HepG2 (cell line): ENCODE results near the gene EPS8. TPM values are rescaled to one million over a fixed set of nuclear protein-coding genes. Genes with fewer than 3 reads are reported as not detected.

Experiments
- ATAC-seq: fragments of 200-7000 bp; cut with Tn5 transposase; 3 replicates; pipeline ENCODE4 v1.9.1; 2020; ENCODE audit warnings: mild to moderate bottlenecking, moderate library complexity
- BruUV-seq: library from RNA; stranded (reverse); fragments of 400-500 nt; replicated peaks from 2 replicates; lab custom pipeline; 2021; lab: Mats Ljungman, UMichigan
- CTCF ChIA-PET: fragments of 300-600 bp; formaldehyde crosslinking; extraction: SDS; loops from one replicate; lab custom pipeline; 2021; ENCODE audit warnings: low total read pairs, inconsistent platforms, low intra/inter-chr PET ratio; lab: Yijun Ruan, JAX
- POLR2A ChIA-PET: fragments of 350-600 bp; sonication (Branson Sonifier 250); formaldehyde crosslinking; loops from one replicate; lab custom pipeline; 2020; ENCODE audit warnings: antibody characterized with exemption, inconsistent platforms; lab: Yijun Ruan, JAX
- DNase-seq: peaks from one replicate; pipeline ENCODE4 v3.0.0-alpha.2; 2015; ENCODE audit warnings: low spot score
- FAIRE-seq: peaks from 3 replicates; lab custom pipeline; 2011; peaks lifted over from hg19 to GRCh38; lab: Jason Lieb, UNC
- H2AFZ ChIP-seq: one replicate; pipeline ENCODE4 v1.6.1; 2011; ENCODE audit warnings: low read length, inconsistent platforms
- H3K27ac ChIP-seq: fragments of 300-600 bp; 3 replicates; pipeline ENCODE4 v1.8.0; 2011; ENCODE audit warnings: mixed run types, mild to moderate bottlenecking, mixed read lengths, low read length, inconsistent platforms; ENCODE audit not compliant: insufficient read depth; ENCODE audit errors: extremely low read length
- H3K27me3 ChIP-seq, 2 experiments: fragments of 200-600 bp in 1 of 2; 2 replicates in 1 of 2; 3 replicates in 1 of 2; pipeline versions ENCODE4 v1.6.0 to v1.8.0; 2011; ENCODE audit warnings: low read length in 2 of 2, mild to moderate bottlenecking in 2 of 2, moderate library complexity in 2 of 2, inconsistent platforms in 1 of 2; ENCODE audit not compliant: insufficient read depth in 2 of 2, control insufficient read depth in 1 of 2
- H3K36me3 ChIP-seq, 2 experiments: fragments of 200-600 bp in 1 of 2; replicated peaks in 1 of 2; 2 replicates in 1 of 2; 3 replicates in 1 of 2; pipeline versions ENCODE4 v1.5.1 to v1.8.0; 2011; ENCODE audit warnings: low read length in 2 of 2, inconsistent platforms in 1 of 2; ENCODE audit not compliant: insufficient read depth in 2 of 2, control insufficient read depth in 1 of 2
- H3K4me1 ChIP-seq: 2 replicates; pipeline ENCODE4 v1.5.1; 2012; ENCODE audit warnings: low read length, inconsistent platforms; ENCODE audit not compliant: insufficient read depth
- H3K4me2 ChIP-seq: 2 replicates; pipeline ENCODE4 v1.6.0; 2011; ENCODE audit warnings: low read depth, low read length, inconsistent platforms
- H3K4me3 ChIP-seq, 3 experiments: fragments of 200-600 bp in 1 of 3; sonication (generic), shearing (Covaris generic) in 1 of 3; replicated peaks in 1 of 3; 2 replicates each; pipeline ENCODE4 v1.5.1; 2011 to 2016; ENCODE audit warnings: low read length in 3 of 3, inconsistent platforms in 2 of 3, low read depth in 2 of 3, mild to moderate bottlenecking in 2 of 3, control low read depth in 1 of 3, mixed read lengths in 1 of 3; ENCODE audit not compliant: insufficient read depth in 1 of 3
- H3K79me2 ChIP-seq: one replicate; pipeline ENCODE4 v1.6.1; 2011; ENCODE audit warnings: low read length, inconsistent platforms; ENCODE audit not compliant: insufficient read depth
- H3K9ac ChIP-seq: 2 replicates; pipeline ENCODE4 v1.6.0; 2011; ENCODE audit warnings: mild to moderate bottlenecking, low read depth, low read length, inconsistent platforms; ENCODE audit not compliant: insufficient read depth
- H3K9me3 ChIP-seq: 2 replicates; pipeline ENCODE4 v1.5.1; 2012; ENCODE audit warnings: mild to moderate bottlenecking, low read length
- H4K20me1 ChIP-seq: 2 replicates; pipeline ENCODE4 v1.6.0; 2011; ENCODE audit warnings: inconsistent platforms, mild to moderate bottlenecking, low read length, moderate library complexity; ENCODE audit not compliant: insufficient read depth
- ARID3A ChIP-seq: IDR thresholded peaks from 2 replicates; pipeline ENCODE4 v1.6.1; 2012; ENCODE audit warnings: low read depth, low read length, improper control_type of control experiment
- ATF4 ChIP-seq, 2 experiments: fragments of 450-650 bp in 1 of 2; sonication (generic) in 1 of 2; formaldehyde crosslinking; IDR thresholded peaks; 2 replicates each; pipeline versions ENCODE4 v1.5.0 to v1.8.0; 2020 to 2022; ENCODE audit warnings: mild to moderate bottlenecking in 1 of 2, missing genetic modification reagents in 1 of 2
- FOXA3 ChIP-seq: IDR thresholded peaks from 2 replicates; pipeline ENCODE4 v1.6.1; 2016; ENCODE audit warnings: missing genetic modification reagents, missing compliant biosample characterization
- HOXA9 ChIP-seq: sonication (generic); formaldehyde crosslinking; IDR thresholded peaks from 2 replicates; pipeline ENCODE4 v1.8.1; 2022; ENCODE audit warnings: missing genetic modification reagents, mild to moderate bottlenecking, moderate library complexity, borderline replicate concordance
- JUND ChIP-seq: sonication (generic); formaldehyde crosslinking; IDR thresholded peaks from 2 replicates; pipeline ENCODE4 v1.8.0; 2022; ENCODE audit warnings: mild to moderate bottlenecking, missing genetic modification reagents
- KDM6A ChIP-seq: IDR thresholded peaks from 2 replicates; pipeline ENCODE4 v1.6.1; 2016; ENCODE audit warnings: low read depth
- NFIC ChIP-seq: IDR thresholded peaks from 2 replicates; pipeline ENCODE4 v1.6.1; 2012; ENCODE audit warnings: mild to moderate bottlenecking, low read length, inconsistent platforms
- ONECUT2 ChIP-seq: sonication (generic); formaldehyde crosslinking; IDR thresholded peaks from 2 replicates; pipeline ENCODE4 v1.4.0; 2020; ENCODE audit warnings: missing genetic modification reagents
- PAF1 ChIP-seq: IDR thresholded peaks from 2 replicates; pipeline ENCODE4 v1.6.1; 2016; ENCODE audit warnings: missing genetic modification reagents, missing compliant biosample characterization
- POGZ ChIP-seq: sonication (generic); formaldehyde crosslinking; IDR thresholded peaks from 2 replicates; pipeline ENCODE4 v1.4.0; 2020; ENCODE audit warnings: mild to moderate bottlenecking, missing genetic modification reagents
- PPARG ChIP-seq: conservative IDR thresholded peaks from 2 replicates; pipeline ENCODE4 v1.6.1; 2016; ENCODE audit warnings: missing biosample characterization, missing genetic modification reagents
- SMYD3 ChIP-seq: sonication (generic); formaldehyde crosslinking; IDR thresholded peaks from 2 replicates; pipeline ENCODE4 v1.8.1; 2023; ENCODE audit warnings: mild to moderate bottlenecking, missing genetic modification reagents
- TP53 ChIP-seq: sonication (generic); formaldehyde crosslinking; conservative IDR thresholded peaks from 2 replicates; pipeline ENCODE4 v1.4.0; 2020; ENCODE audit warnings: missing genetic modification reagents
- ZKSCAN8 ChIP-seq: IDR thresholded peaks from 2 replicates; pipeline ENCODE4 v1.6.1; 2016; ENCODE audit warnings: borderline replicate concordance, missing genetic modification reagents, missing compliant biosample characterization
- ZNF292 ChIP-seq: sonication (generic); formaldehyde crosslinking; IDR thresholded peaks from 2 replicates; pipeline ENCODE4 v1.8.1; 2022; ENCODE audit warnings: mild to moderate bottlenecking, low read depth, missing genetic modification reagents, borderline replicate concordance
- ZNF530 ChIP-seq: sonication (generic); formaldehyde crosslinking; IDR thresholded peaks from 2 replicates; pipeline ENCODE4 v1.5.0; 2020; ENCODE audit warnings: low read depth, mild to moderate bottlenecking, missing genetic modification reagents
- ZNF800 ChIP-seq: sonication (generic); formaldehyde crosslinking; IDR thresholded peaks from 2 replicates; pipeline ENCODE4 v1.4.0; 2020; ENCODE audit warnings: missing genetic modification reagents
- ZNF879 ChIP-seq: sonication (generic); formaldehyde crosslinking; IDR thresholded peaks from 2 replicates; pipeline ENCODE4 v1.8.1; 2023; ENCODE audit warnings: missing genetic modification reagents
- WGBS: methylation state at CpG from one replicate; pipeline ENCODE4 v1.1.6; 2017; ENCODE audit warnings: low lambda C conversion rate; 5-methylcytosine and 5-hydroxymethylcytosine counted together
- in situ Hi-C: cut with HindIII; loops from 2 replicates; pipeline ENCODE4 v1.10.0; 2017; ENCODE audit warnings: low pct_unique_long_range_greater_than_20kb; ENCODE audit not compliant: extremely low pct_ligation_motif_present
- intact Hi-C: fragments of 100-400 bp; cut with micrococcal nuclease; formaldehyde crosslinking; loops from one replicate; pipeline ENCODE4 v1.10.0; 2022; ENCODE audit not compliant: unreplicated experiment
- polyA plus RNA-seq, 8 experiments: library from polyadenylated mRNA; depleted of rRNA in 3 of 8; stranded (reverse) in 7 of 8; unstranded in 1 of 8; fragments of >200 nt; fragmentation: Illumina TruSeq in 4 of 8; extraction: Trizol in 4 of 8; gene quantifications; 2 replicates each; pipeline versions ENCODE4 v1.2.1 to v1.2.3, GENCODE V29; 2011 to 2016; ENCODE audit warnings: low read depth in 4 of 8, missing spikeins in 1 of 8, mixed read lengths in 1 of 8; ENCODE audit not compliant: insufficient read depth in 1 of 8
- total RNA-seq, 5 experiments: library from RNA; depleted of rRNA; stranded (reverse); fragments of >200 nt; fragmentation: Illumina TruSeq; extraction: Trizol; gene quantifications; 2 replicates each; pipeline ENCODE4 v1.2.3, GENCODE V29; 2016; ENCODE audit warnings: low read depth in 1 of 5

EPS8 gene
- total and polyA plus RNA-seq, 2 of the 13 experiments (the other 11 are each of a cell fraction or from before 2014, with no cell fraction given), result 37.1 to 43.4 TPM

GRCh38 chr12:15823360-15824128 lies 34.4 kb upstream of the EPS8 start:
- Histone ChIP-seq H3K4me3 (no peak overlapping the region; a peak in 1 of 6 replicates), H3K9ac (no peak overlapping the region; the same call in 1 of the 2 replicates), H4K20me1 (no peaks in the 10 kb centered on the region), H3K27me3 (no peaks in the 10 kb centered on the region), H3K36me3 (no peaks in the 10 kb centered on the region), H2AFZ (no peak overlapping the region), H3K9me3 (no peaks in the 10 kb centered on the region), H3K4me1 (peaks cover 50% of the 10 kb centered on the region), H3K4me2 (peak overlapping the region; percentile 43), H3K27ac (peak overlapping the region; percentile 50), H3K79me2 (no peaks in the 10 kb centered on the region)
- POLR2A ChIA-PET, result no interaction called here
- FAIRE-seq, result no peak
- CTCF ChIA-PET, result no interaction called here
- WGBS, result 29% methylated on average over 3 of the region's 3 CpGs
- BruUV-seq, result no TSS peak
- peak; percentile 85 for ATAC-seq
- in situ Hi-C loops (no loop called here), intact Hi-C loops (loop anchor here (2.0 kb wide), 1 partner anchor 35 kb away; the partner anchor contains the start of gene EPS8)
- peak; percentile 88 for DNase-seq
- TF ChIP-seq ZNF530 (CRISPR knock-in tag) (no peak), POGZ (CRISPR knock-in tag) (peak; percentile 92), ONECUT2 (CRISPR knock-in tag) (peak; percentile 93), PPARG (CRISPR knock-in tag) (peak; percentile 92), FOXA3 (CRISPR knock-in tag) (peak; percentile 99), TP53 (0 out of 2 replicates have a peak, but pooled peaks have one; percentile 56), HOXA9 (CRISPR knock-in tag) (no peak), NFIC (peak; percentile 88), ZNF879 (CRISPR knock-in tag) (no peak), PAF1 (CRISPR knock-in tag) (no peak), ZKSCAN8 (0 out of 2 replicates have a peak, but pooled peaks have one; percentile 53), JUND (CRISPR knock-in tag) (peak; percentile 54; the same call in 1 of the 2 replicates), ATF4 (CRISPR knock-in tag; IDR thresholded peaks at IDR 0.05) (peak in 1 of 2 experiments; percentile 67; a peak in 2 of 4 replicates), ARID3A (peak; percentile 95), SMYD3 (CRISPR knock-in tag) (0 out of 2 replicates have a peak, but pooled peaks have one; percentile 46), ZNF292 (CRISPR knock-in tag) (peak; percentile 65; the same call in 1 of the 2 replicates), KDM6A (CRISPR knock-in tag) (peak; percentile 48; the same call in 1 of the 2 replicates), ZNF800 (CRISPR knock-in tag) (0 out of 2 replicates have a peak, but pooled peaks have one; percentile 54)
